ENCODE measurements around the gene WSCD2.

Gene WSCD2

DNA sequence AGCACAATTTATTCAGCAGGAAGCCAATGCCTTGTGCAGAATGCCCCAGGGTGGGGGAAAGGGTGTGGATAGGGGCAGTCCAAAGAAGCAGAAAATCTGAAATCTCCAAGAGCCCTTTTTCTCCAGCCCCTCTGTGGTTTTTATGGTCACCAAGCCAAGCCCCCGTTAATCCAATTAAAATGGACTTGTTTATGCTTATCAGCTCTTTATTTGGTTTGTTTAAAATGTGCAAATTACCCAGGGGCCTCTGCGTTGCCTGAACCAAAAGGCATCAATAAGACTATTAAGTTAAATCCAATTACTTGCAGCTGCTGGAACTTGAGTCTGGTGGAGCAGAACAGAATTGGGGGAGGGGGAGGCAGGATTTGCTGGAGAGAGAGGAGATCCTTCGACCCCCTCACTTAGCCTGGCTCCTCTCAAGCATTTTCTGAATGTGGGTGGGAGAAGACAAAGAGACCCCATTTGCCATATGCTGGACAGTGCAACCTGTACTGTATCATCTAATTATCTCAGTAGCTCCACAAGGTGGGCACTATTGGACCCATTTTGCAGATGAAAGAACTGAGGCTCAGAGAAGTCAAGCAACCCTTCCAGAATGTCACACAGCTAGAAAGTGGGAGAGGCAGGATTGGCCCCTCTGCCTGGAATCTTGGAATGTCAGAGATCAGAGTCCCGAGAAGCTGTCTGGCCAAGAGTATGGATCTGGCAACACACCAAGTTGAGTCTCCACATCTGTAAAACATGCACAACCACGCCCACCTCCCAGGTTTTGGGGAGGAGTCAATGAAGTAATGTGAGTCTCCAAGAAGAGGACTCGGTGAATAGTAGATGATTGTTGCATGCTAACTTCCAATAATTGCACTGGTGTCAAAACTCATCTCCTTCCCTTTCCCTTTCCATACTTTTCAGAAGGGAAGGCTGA is 143.1 kb downstream of the WSCD2 start:
- no peak for DNase-seq

DNA sequence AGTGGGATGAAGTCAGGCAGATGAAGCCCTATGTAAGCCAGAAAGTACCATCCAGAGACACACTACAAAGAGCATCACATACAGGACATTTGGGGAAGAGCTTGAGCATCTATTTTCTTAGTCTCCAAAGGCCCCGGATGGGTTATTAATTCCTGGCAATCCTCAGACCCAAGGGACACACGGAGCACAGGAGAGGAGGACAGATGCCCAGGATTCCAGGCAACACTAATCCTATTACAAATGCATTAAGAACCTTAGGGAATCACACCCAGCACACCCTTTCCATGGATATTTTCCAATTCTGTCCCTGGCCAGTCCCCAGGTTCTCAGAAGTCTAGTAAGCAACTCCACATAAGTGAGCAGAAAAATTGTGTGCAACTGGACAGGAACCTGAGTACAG is 144.1 kb downstream of the WSCD2 start:
- DNase-seq, result no peak

DNA sequence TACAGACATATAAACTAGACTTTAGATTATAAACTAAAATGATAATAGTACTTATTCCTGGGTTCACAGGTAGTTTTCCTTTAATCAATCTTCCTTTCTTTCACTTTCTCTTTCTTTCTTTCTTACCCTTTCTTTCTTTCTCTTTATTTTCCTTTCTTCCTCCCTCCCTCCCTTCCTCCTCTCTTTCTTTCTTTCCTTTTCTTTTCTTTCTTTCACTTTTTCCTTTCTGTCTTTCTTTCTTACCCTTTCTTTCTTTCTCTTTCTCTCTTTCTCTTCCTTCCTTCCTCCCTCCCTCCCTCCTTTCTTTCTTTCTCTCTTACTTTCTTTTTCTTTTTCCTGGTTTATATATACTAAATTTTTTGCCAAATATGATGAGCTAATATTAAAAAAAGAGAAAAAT is 148.5 kb downstream of the WSCD2 start:
- DNase-seq, result no peak

DNA sequence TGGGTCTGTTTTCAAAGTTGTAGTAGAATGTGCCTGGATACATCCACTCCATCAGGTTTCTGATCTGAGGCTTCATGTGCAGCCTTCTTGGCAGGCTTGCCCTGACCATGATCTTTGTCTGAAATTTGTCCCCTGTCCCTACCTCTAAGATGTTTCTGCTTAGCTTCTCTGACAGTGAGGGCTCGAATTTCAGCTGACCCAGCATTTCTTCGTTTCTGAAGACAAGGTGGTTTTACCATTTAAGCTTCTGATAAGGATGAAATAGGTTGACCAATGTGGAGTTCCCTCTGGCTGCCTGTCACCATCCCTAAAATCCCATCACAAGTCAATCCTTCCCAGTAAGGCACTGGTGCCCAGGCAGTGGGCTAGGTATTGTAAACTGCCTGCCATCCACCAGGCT is 153.1 kb downstream of the WSCD2 start:
- no peak for DNase-seq

DNA sequence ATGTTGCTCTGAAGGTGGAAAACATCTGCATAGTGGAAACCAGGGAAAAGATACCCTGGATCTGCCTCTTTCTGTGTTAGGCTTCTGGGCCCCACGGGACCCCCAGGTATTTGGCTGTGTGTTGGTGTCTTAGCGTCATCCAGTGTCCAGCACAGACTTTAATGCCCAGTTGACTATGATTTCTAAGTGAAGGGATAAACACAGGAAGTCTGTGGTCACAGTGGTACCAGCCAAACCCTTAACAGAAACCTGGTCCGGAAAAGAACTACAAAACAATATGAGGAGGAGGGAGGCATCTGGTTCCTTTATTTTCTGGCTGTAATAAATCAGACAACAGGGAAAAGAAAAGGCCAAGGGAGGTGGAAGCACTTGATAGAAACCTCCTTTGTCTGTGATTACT is 153.6 kb downstream of the WSCD2 start:
- no peak for DNase-seq

DNA sequence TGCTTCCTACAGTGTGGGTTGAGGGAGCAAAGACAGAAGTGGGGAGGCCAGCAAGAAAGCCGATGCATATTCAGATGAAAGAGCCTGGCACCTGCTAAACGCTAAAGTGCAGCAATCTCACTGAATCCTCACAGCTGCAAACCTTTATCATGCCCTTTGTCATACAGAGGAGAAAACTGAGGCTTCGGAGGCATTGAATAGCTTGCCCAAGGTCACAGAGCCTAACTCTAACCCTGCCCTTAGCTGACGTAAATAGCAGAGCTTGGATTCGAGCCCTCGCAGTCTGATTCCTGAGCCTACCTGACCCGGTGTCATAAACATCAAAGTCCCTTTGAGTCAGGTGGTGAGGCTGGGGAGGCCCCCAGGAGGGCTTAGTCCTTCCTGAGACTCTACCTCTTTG is 155.1 kb downstream of the WSCD2 start:
- no peak for DNase-seq

DNA sequence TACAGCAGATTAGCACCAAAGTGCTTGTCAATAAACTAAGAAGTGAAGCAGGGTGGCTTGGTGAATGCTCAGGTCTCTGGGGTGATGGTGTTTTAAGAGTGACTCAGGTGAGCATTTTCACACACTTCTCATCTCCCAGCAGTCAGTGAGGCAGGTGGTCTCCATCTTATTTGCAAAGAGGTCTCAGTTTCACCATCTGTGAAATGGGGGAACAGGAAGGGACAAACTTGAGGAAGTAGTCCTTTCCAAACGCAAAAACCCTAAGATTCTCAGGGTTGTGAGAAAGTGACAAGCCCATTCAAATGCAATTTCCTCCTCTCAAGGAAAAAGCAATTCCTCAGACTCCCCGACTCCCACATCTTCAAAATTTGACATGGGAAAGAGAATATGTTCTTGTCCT is 155.9 kb downstream of the WSCD2 start:
- DNase-seq, result no peak

DNA sequence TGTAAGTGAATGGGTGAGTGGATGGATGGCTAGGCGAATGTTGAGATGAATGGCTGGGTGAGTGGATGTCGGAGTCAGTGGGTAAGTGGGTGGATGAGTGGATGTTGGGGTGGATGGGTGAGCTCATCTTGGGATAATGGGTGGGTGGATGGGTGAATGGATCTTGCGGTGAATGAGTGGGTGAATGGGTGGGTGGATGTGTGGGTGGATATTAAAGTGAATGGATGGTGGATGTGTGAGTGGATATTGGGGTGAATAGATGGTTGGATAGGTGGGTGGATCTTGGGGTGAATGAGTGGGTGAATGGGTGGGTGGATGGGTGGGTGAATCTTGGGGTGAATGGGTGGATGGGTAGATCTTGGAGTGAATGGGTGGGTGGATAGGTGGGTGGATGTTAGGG is 158.1 kb downstream of the WSCD2 start:
- DNase-seq, result no peak

DNA sequence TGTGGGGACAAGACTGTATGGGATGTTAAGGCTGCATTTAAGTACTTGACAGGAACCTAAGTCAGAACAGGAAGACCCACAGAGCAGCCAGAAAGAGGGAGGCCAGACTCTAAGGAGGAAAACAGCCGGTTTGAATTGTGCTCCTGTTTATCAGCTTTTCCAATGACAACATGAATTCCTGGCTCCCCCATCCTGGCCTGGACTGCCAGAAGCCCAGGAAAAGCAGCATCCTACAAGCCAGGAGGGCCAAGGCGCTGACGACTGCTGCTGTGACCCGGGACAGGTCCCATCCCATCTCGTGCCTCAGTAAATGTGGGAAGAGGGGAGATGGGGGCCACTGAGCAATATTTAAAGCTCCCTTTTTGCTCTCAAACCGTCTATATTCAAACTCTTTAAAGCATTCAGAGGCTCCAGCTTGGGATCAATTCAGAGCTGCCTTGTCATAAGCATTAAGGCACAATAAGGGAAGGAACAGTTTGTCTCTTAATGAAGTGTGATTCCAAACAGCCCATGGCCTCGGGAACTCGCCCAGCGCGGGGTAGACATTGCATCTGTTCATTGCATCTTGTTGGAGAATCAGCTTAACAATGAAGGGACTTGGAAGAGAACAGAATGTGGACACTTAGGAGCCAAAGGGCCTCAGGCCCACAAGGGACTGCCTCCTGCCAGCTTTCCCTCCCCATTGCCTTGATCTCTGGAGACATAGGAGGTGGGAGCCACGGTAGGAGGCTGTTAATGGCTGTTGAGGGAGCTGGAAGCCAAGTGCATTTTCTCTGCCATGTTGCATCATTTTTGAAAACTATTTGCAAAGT is 160.5 kb downstream of the WSCD2 start:
- DNase-seq, result no peak

DNA sequence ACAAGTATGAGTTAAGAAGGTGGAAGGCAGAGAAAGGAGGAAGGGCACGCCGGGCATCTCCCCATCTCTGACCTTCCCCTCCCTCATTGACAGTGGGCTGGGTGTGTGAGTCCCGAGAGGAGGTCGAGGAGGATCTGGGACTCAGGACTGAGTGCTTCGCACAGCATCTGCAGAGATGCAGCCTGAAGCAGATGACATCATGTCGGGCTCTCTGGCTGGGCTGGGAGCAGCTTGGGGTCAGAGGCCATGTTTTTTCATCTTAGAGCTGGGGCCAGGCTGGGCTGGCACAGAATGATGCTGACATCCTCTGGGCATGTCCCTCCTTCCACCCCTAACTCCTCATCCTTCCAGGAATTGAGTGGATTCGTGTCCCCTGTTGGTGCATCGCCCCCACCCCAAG is 166.6 kb downstream of the WSCD2 start:
- no peak for DNase-seq

DNA sequence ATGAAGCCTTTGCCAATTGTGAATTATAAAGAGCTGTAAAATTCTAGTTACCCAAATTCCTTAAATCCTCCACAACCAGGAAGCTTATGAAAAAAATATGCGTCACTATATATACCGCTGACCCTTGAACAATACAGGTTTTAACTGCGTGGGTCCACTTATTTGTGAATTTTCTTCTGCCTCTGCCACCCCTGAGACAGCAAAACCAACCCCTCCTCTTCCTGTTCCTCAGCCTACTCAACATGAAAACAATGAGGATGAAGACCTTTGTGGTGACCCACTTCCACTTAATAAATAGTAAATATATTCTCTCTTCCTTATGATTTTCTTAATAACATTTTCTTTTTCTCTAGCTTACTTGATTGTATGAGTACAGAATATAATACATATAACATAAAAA is 167.9 kb downstream of the WSCD2 start:
- DNase-seq, result no peak

DNA sequence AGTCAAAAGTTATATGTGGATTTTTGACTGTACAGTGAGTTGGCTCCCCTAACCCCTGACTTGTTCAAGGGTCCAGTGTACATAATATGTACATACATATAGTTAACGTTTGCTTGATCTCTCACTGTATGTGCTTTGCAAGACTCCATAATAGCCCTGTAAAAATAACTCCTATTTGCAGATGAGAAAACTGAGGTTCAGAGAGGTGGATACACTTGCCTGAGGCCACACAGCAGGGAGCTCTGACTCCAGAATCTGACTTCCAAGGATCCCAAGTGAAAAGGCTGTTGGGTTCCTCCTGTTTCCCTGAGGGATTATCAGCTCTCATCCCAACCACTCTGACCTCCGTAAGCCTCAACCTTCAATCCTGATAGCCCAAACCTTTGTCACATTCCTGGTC is 168.3 kb downstream of the WSCD2 start:
- no peak for DNase-seq

DNA sequence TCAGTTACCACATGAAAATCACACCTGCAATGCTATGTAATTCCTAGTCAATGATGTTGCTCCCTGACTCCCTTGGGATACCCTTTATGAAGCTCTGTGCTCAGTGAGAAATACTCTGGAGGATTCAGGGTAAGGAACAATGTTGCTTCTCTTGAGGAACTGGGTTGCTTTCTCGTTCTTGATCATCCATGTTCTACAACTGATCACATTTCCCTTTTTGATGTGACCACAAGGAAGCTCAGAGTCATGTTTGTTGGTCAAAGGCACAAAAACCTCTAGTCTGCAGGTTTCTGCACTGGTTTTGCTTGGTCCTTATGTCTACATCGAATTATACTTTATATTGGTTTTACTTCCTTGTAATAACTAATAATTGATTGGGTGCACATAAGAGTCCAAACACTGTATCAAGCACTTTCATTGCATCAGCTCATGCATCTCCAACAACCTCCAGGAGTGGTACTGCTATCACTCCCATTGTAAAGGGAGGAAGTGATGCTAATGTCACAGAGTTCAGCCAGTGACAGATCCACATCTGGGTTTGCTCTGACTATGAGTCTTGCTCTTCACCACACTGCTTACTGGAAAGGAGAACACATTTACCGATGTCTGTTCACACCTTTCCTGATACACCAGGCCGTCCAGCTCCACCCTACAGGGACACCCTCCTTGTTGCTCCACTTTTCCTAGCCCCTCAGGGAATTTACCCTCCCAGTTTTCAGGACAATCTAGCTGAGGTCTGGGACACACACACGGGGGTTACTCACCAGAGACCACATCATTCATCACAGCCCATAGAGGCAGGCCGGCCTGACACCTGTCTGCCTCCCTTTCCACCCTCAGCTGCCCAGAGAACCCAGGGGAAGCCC is 169.0 kb downstream of the WSCD2 start:
- no peak for DNase-seq

DNA sequence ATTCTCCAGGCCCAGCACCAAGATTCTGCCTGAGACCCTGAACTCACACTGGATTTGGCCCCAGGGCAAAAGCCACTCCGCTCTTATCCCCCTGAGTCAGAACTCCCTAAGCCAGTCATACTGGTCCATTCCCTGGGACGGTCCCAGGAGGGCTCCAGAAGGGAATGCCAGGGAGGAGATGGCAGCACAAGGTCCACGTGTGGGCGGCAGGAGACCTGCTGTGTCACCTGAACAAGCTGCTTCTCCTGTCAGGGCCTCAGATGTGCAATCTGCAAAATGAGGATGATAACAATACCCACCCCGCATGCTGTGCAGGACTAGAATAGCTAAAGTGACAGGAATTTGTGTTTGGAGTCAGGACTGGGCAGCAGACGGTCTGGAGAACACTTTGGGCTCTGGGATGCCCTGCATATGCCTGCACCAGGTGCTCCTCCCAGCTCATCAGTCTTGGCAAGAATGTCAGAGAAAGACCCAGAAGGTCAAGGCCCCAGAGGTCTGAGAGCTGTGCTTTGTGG is 169.7 kb downstream of the WSCD2 start:
- DNase-seq, result no peak

DNA sequence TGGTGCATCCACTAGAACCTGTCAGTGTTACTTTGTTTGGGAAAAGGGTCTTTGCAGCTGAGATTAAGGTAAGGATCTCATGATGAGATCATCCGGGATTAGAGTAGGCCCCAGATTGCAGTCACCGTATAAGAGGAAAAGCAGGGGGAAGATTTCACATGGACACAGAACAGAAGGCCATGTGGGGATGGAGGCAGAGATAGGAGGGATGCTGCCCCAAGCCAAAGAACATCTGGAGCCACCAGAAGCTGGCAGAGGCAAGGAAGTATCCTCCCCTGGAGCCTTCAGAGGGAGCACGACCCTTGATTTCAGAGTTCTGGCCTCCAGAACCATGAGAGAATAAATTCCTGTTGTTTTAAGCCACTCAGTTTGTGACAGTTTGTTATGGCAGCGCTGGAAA is 170.4 kb downstream of the WSCD2 start:
- DNase-seq, result no peak
